ENCODE data around the gene IRF9.

IRF9 gene

DNA sequence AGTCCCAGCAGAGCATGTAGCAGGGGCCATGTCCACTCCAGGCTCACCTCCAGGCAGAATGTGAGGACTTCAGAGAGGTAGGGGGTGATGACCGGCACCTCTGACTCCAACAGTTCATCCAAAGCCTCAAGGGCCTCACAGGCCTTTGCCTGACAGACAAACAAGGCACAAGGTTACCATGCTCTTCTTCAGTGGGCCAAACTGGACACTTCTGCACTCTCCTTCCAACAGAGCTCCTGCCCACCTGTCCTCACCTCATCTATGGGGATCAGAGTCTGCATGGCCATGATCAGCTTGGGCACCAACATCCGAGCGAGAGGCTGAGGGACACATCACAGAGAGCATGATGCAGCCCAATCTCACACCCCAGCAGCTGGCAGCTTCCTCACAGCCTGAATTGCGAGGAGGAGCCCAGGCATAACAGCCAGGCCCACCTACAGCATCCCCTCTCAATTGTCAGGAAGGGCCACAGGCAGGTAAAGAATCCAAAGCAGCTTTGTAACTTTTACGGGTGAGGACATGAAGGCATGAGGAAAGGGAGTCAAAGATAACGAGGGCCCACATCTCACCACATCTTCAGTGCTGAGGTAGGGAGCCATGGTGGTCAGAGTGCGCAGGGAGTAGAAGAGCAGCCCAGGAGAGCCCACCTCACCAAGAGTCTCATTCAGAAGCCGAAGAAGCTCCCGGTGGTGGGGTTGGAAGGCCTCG is 25.9 kb downstream of the IRF9 start:
- no peak overlapping the region for H3K4me3 ChIP-seq (ENCODE audit: low read length)
- no peak for DNase-seq
- H3K9me3 ChIP-seq (replicated peaks; ENCODE audit: insufficient read depth, low read length): no peaks in the 10 kb centered on the region
- H3K9me2 ChIP-seq (replicated peaks; ENCODE audit: insufficient read depth, low read length): no peaks in the 10 kb centered on the region
- H2AFZ ChIP-seq (ENCODE audit: low read length): no peak overlapping the region
- TF ChIP-seq EZH2phosphoT487 (IDR thresholded peaks at IDR 0.05; ENCODE audit: low read length) (no peak), CTCF (IDR thresholded peaks at IDR 0.05; ENCODE audit: low read length) (no peak), EZH2 (optimal IDR thresholded peaks at IDR 0.05; ENCODE audit: low read depth, low read length) (no peak)
- H3K4me1 ChIP-seq (ENCODE audit: low read length): peaks cover 5% of the 10 kb centered on the region; the same call in 1 of the 2 replicates
- H3K4me2 ChIP-seq (ENCODE audit: low read depth, low read length): no peak overlapping the region
- H3K36me3 ChIP-seq (replicated peaks; ENCODE audit: insufficient read depth, low read length): no peaks in the 10 kb centered on the region
- no peak overlapping the region for H3K27ac ChIP-seq (ENCODE audit: low read length)
- H3K9ac ChIP-seq (ENCODE audit: low read length): no peak overlapping the region
- H3K27me3 ChIP-seq (replicated peaks; ENCODE audit: insufficient read depth, low read length): no peaks in the 10 kb centered on the region
- H4K20me1 ChIP-seq (ENCODE audit: insufficient read depth, low read length): no peaks in the 10 kb centered on the region
- H3F3A ChIP-seq (ENCODE audit: insufficient read depth, low read length): peaks cover 14% of the 10 kb centered on the region
- peaks cover 6% of the 10 kb centered on the region; the same call in 1 of the 2 replicates for H3K79me2 ChIP-seq (ENCODE audit: low read length)

DNA sequence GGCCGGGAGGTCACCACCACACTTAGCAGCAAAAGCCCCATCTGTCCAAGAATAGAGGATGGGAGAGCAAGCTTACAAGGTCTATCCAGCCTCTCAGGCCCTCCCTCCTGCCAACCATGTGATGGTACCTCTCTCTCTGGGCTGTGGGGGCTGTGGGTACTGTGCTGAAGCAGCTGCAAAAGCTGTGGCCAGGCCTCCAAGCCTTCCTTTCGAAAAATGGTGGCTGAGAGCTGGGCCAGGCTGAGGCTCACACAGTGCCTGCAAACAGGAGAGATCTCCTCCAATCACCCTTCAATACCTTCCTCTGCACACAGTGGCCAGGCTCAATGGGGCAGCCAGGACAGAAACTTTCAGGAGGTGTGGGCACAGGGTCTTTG is 26.5 kb downstream of the IRF9 start:
- Histone ChIP-seq H3K4me3 (ENCODE audit: low read length) (peak overlapping the region; percentile 75; the same call in 1 of the 2 replicates), H3K9me3 (replicated peaks; ENCODE audit: insufficient read depth, low read length) (no peaks in the 10 kb centered on the region), H3K4me1 (ENCODE audit: low read length) (peaks cover 5% of the 10 kb centered on the region; the same call in 1 of the 2 replicates), H3K4me2 (ENCODE audit: low read depth, low read length) (peak overlapping the region; percentile 68), H4K20me1 (ENCODE audit: insufficient read depth, low read length) (no peaks in the 10 kb centered on the region), H3F3A (ENCODE audit: insufficient read depth, low read length) (peaks cover 14% of the 10 kb centered on the region), H3K27ac (ENCODE audit: low read length) (peak overlapping the region; percentile 81; the same call in 1 of the 2 replicates), H3K36me3 (replicated peaks; ENCODE audit: insufficient read depth, low read length) (no peaks in the 10 kb centered on the region), H3K9ac (ENCODE audit: low read length) (no peak overlapping the region; the same call in 1 of the 2 replicates), H3K79me2 (ENCODE audit: low read length) (peaks cover 8% of the 10 kb centered on the region; the same call in 1 of the 2 replicates), H3K9me2 (replicated peaks; ENCODE audit: insufficient read depth, low read length) (no peaks in the 10 kb centered on the region), H3K27me3 (replicated peaks; ENCODE audit: insufficient read depth, low read length) (no peaks in the 10 kb centered on the region), H2AFZ (ENCODE audit: low read length) (no peak overlapping the region)
- TF ChIP-seq EZH2 (optimal IDR thresholded peaks at IDR 0.05; ENCODE audit: low read depth, low read length): no peak
- no peak for TF ChIP-seq EZH2phosphoT487 (IDR thresholded peaks at IDR 0.05; ENCODE audit: low read length)
- no peak for TF ChIP-seq CTCF (IDR thresholded peaks at IDR 0.05; ENCODE audit: low read length)
- no peak for DNase-seq

GRCh38 chr14:24188251-24189058 is 27.4 kb downstream of the IRF9 start, which contains the start of gene IPO4:
TSS of gene IPO4 (minus strand) at chr14:24188816. CDS start at chr14:24188787, 29 bp downstream.
- H3K4me3 ChIP-seq (ENCODE audit: low read length): peak within 1 kb of the TSS; percentile 75
- H3K36me3 ChIP-seq (replicated peaks; ENCODE audit: insufficient read depth, low read length): no peaks in the 10 kb centered on the region
- H3K9ac ChIP-seq (ENCODE audit: low read length): peak within 1 kb of the TSS; percentile 79
- DNase-seq: peak; percentile 91
- H4K20me1 ChIP-seq (ENCODE audit: insufficient read depth, low read length): no peaks in the 10 kb centered on the region
- H2AFZ ChIP-seq (ENCODE audit: low read length): peak within 1 kb of the TSS; percentile 27; the same call in 1 of the 2 replicates
- H3K9me2 ChIP-seq (replicated peaks; ENCODE audit: insufficient read depth, low read length): no peaks in the 10 kb centered on the region
- TF ChIP-seq EZH2 (optimal IDR thresholded peaks at IDR 0.05; ENCODE audit: low read depth, low read length) (no peak), CTCF (IDR thresholded peaks at IDR 0.05; ENCODE audit: low read length) (no peak), EZH2phosphoT487 (IDR thresholded peaks at IDR 0.05; ENCODE audit: low read length) (no peak)
- peak within 1 kb of the TSS; percentile 68 for H3K4me2 ChIP-seq (ENCODE audit: low read depth, low read length)
- no peaks in the 10 kb centered on the region for H3K9me3 ChIP-seq (replicated peaks; ENCODE audit: insufficient read depth, low read length)
- peaks cover 5% of the 10 kb centered on the region; the same call in 1 of the 2 replicates for H3K4me1 ChIP-seq (ENCODE audit: low read length)
- peak within 1 kb of the TSS; percentile 81 for H3K27ac ChIP-seq (ENCODE audit: low read length)
- no peaks in the 10 kb centered on the region for H3K27me3 ChIP-seq (replicated peaks; ENCODE audit: insufficient read depth, low read length)
- peaks cover 14% of the 10 kb centered on the region for H3F3A ChIP-seq (ENCODE audit: insufficient read depth, low read length)
- peaks cover 12% of the 10 kb centered on the region for H3K79me2 ChIP-seq (ENCODE audit: low read length)
